Prostate gland (tissue), 2 donors: ENCODE results near the gene TECR. TPM values are rescaled to one million over a fixed set of nuclear protein-coding genes. Genes with fewer than 3 reads are reported as not detected.

Experiments used
- DNase-seq: peaks from one replicate; pipeline ENCODE4 v3.0.0-alpha.2; 2019; ENCODE audit warnings: low spot score
- H3K27ac ChIP-seq, 2 donors: fragments of 200-600 bp; sonication (generic); 2 replicates each; pipeline ENCODE4 v1.5.1; 2017 to 2019
- H3K27me3 ChIP-seq: fragments of 200-600 bp; sonication (generic); replicated peaks from 2 replicates; pipeline ENCODE4 v1.5.1; 2019; ENCODE audit not compliant: insufficient read depth
- H3K36me3 ChIP-seq, 2 donors: fragments of 200-600 bp; sonication (generic); 1 replicate in 1 of 2; 2 replicates in 1 of 2; pipeline versions ENCODE4 v1.5.1 to v1.8.1; 2017 to 2019
- H3K4me1 ChIP-seq: fragments of 200-600 bp; sonication (generic); replicated peaks from 2 replicates; pipeline ENCODE4 v1.5.1; 2019
- H3K4me3 ChIP-seq, 2 donors: fragments of 200-600 bp; sonication (generic); 2 replicates each; pipeline ENCODE4 v1.5.1; 2017 to 2019
- H3K9me3 ChIP-seq: fragments of 200-600 bp; sonication (generic); 2 replicates; pipeline ENCODE4 v1.5.1; 2017
- POLR2A ChIP-seq: fragments of 450-650 bp; IDR thresholded peaks from one replicate; pipeline ENCODE4 v1.6.1; 2016; ENCODE audit warnings: antibody characterized with exemption, mild to moderate bottlenecking
- POLR2AphosphoS5 ChIP-seq: sonication (generic); formaldehyde crosslinking; IDR thresholded peaks from one replicate; pipeline ENCODE4 v1.6.1; 2017; ENCODE audit warnings: antibody characterized with exemption
- WGBS: methylation state at CpG from one replicate; pipeline ENCODE4 v1.1.5; 2018; 5-methylcytosine and 5-hydroxymethylcytosine counted together
- intact Hi-C: fragments of 100-400 bp; cut with DNase I; formaldehyde crosslinking; loops from one replicate; pipeline ENCODE4 v1.14.2; 2022
- total RNA-seq, 2 donors: library from RNA; depleted of rRNA; stranded (reverse); fragments of >200 nt; gene quantifications; one replicate each; pipeline ENCODE4 v1.1.0, GENCODE V29; 2016
- TF ChIP-seq, protein P1 (sequence below), 4 experiments: fragments of 200-600 bp in 2 of 4; fragments of 450-650 bp in 2 of 4; sonication (generic) in 2 of 4; IDR thresholded peaks; 1 replicate in 3 of 4; 2 replicates in 1 of 4; pipeline ENCODE4 v1.5.1; 2016 to 2019; ENCODE audit warnings: antibody characterized with exemption in 4 of 4, mild to moderate bottlenecking in 2 of 4, moderate library complexity in 2 of 4

Gene TECR
- total RNA-seq, 2 donors from 2014 or later: 137 to 154 TPM

DNA sequence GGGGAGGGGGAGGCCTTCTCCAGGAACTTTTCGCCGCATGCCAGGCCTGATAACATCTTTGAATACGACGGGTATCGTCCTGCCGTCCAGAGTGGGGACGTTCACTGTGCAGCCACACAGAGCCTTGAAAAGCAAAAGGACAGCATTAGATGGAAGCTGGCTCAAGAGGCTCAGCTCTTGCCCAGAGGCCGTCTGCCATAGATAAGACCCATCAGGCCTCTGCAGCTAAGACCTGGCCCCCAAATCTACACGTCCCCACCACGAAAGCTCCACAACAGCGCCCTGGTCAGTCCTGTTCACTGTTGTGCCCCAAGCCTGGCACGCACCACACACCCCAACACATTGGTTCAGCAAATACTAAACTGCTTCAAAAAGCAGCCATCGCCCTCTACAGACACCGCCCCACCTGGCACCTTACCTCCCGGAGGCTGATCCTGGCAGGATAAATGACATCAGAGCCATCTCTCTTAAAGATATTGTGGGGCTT is 13.3 kb upstream of the TECR start:
- Histone ChIP-seq H3K27ac (peak overlapping the region; percentile 100), H3K4me1 (peaks cover 9% of the 10 kb centered on the region), H3K27me3 (no peaks in the 10 kb centered on the region), H3K36me3 (peaks cover 0 to 9% of the 10 kb centered on the region in 2 donors), H3K9me3 (no peaks in the 10 kb centered on the region), H3K4me3 (peak overlapping the region; percentile 85 to 98)
- 17% methylated on average over 15 of the region's 15 CpGs for WGBS
- intact Hi-C loops: loop anchor here (5.0 kb wide), 1 partner anchor 379 kb away; the partner anchor contains the start of gene ASF1B
- DNase-seq: peak; percentile 67
- TF ChIP-seq, protein P1, sequence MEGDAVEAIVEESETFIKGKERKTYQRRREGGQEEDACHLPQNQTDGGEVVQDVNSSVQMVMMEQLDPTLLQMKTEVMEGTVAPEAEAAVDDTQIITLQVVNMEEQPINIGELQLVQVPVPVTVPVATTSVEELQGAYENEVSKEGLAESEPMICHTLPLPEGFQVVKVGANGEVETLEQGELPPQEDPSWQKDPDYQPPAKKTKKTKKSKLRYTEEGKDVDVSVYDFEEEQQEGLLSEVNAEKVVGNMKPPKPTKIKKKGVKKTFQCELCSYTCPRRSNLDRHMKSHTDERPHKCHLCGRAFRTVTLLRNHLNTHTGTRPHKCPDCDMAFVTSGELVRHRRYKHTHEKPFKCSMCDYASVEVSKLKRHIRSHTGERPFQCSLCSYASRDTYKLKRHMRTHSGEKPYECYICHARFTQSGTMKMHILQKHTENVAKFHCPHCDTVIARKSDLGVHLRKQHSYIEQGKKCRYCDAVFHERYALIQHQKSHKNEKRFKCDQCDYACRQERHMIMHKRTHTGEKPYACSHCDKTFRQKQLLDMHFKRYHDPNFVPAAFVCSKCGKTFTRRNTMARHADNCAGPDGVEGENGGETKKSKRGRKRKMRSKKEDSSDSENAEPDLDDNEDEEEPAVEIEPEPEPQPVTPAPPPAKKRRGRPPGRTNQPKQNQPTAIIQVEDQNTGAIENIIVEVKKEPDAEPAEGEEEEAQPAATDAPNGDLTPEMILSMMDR (IDR thresholded peaks at IDR 0.05): peak in 3 of 4 experiments; percentile 10 to 51 (median 35)
- no peak for TF ChIP-seq POLR2A
- TF ChIP-seq POLR2AphosphoS5: peak; percentile 62

DNA sequence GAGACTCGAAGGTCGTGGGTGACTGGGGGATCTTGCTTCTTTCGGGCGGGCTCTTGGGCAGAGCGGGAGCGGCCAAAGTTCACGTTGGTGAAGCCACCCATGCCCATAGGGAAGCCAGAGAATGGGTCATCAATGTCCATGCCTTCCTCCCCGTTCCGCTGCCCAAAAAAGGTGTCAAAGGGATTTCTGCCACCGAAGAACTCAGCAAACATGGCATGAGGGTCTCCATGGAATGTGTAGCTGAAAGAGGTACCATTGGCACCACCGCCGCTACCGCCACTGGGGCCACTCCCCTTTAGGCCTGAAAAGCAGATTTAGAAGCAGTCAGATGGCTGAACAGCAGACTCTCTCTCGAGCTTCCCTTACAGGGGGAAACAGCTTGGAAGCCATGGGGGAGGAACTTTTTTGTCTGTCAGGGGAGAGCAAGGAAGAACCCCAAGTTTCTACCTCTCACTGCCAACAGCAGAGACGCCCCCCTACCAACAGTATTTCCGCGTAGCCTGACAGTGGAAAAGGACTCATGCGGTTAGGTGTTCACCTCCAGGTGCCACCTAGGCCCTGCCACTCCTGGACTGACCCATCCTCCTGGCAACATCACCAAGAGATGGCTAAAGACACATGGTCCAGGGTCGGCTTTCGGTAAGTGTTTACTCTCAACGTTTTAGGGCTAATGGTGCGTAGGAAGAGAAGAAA is 12.5 kb upstream of the TECR start:
- intact Hi-C loops: loop anchor here (5.0 kb wide), 1 partner anchor 380 kb away; the partner anchor contains the start of gene ASF1B
- 14% methylated on average over 22 of the region's 22 CpGs for WGBS
- no peaks in the 10 kb centered on the region for H3K9me3 ChIP-seq
- peaks cover 0 to 9% of the 10 kb centered on the region in 2 donors for H3K36me3 ChIP-seq
- H3K27ac ChIP-seq: peak overlapping the region; percentile 100
- H3K4me1 ChIP-seq: peaks cover 9% of the 10 kb centered on the region
- no peak for DNase-seq
- no peaks in the 10 kb centered on the region for H3K27me3 ChIP-seq
- peak overlapping the region; percentile 85 to 98 for H3K4me3 ChIP-seq
- TF ChIP-seq POLR2AphosphoS5 (peak; percentile 4), POLR2A (no peak)

DNA sequence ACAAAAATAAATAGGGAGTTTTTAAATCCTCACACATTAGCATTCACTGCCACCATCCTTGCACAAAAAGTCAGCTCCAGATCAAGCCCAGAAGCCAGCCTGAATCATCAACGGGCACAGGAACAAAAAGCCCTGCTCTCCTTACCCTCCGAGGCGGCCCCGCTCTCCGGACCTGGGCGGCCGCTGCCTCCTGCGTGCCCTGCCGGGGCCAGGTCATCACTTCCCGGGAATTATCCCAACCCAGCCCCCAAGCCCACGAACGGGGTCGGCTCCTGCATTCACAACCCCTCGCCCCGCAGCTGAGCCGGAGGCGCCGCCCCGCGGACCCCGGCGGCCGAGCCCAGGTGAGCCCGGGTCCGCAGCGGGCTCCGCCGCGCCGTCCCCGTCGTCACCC is 12.0 kb upstream of the TECR start:
- Histone ChIP-seq H3K4me1 (peaks cover 9% of the 10 kb centered on the region), H3K27ac (peak overlapping the region; percentile 100), H3K9me3 (no peaks in the 10 kb centered on the region), H3K27me3 (no peaks in the 10 kb centered on the region), H3K36me3 (peaks cover 0 to 9% of the 10 kb centered on the region in 2 donors), H3K4me3 (peak overlapping the region; percentile 85 to 98)
- TF ChIP-seq, protein P1 (IDR thresholded peaks at IDR 0.05): no peak
- TF ChIP-seq POLR2A (no peak), POLR2AphosphoS5 (no peak)
- intact Hi-C loops: loop anchor here (5.0 kb wide), 1 partner anchor 380 kb away; the partner anchor contains the start of gene ASF1B
- 1% methylated on average over 24 of the region's 32 CpGs for WGBS
- DNase-seq: no peak

DNA sequence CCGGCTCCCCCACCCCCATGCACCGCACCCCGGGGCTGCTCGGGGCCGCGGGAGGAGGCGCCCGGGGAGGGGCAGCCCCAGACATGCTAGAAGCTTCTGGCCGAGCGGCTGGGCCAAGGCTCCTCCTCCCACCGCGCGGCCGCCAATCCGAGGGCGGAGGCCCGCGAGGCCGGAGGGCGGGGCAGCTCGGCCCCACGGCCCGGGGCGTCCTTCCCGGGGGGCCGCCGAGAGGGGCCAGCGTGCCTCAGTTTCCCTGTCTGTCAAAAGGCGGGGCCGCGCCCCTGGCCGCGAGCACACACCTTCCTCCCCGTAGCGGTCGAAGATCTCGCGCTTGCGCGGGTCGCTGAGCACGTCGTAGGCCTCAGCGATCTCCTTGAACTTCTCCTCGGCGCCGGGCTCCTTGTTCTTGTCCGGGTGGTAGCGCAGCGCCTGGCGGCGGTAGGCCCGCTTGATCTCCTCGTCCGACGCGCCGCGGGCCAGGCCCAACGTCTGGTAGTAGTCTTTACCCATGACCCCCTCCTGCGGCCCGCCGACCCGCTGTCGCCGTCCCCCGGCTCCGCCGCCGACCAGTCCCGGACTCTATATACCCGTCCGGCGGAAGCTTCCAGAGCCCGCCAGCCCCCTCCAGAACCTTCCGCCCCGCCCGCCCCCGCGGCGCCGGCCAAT is 11.4 kb upstream of the TECR start, which contains the start of gene DNAJB1:
Gene DNAJB1 (minus strand): TSS at position 558 of the 666 bp plus-strand sequence. CDS start 48 bp downstream, at position 510.
- WGBS: under 1% methylated on average over 56 of the region's 82 CpGs
- TF ChIP-seq POLR2AphosphoS5: peak; percentile 90
- TF ChIP-seq, protein P1 (IDR thresholded peaks at IDR 0.05): no peak
- TF ChIP-seq POLR2A: peak; percentile 91
- DNase-seq: peak; percentile 83
- Histone ChIP-seq H3K27ac (peak within 1 kb of the TSS; percentile 100), H3K4me3 (peak within 1 kb of the TSS; percentile 85 to 98), H3K36me3 (peaks cover 0 to 9% of the 10 kb centered on the region in 2 donors), H3K4me1 (peaks cover 9% of the 10 kb centered on the region), H3K9me3 (no peaks in the 10 kb centered on the region), H3K27me3 (no peaks in the 10 kb centered on the region)
- intact Hi-C loops: loop anchor here (5.0 kb wide), 1 partner anchor 381 kb away; the partner anchor contains the start of gene ASF1B
